ENCODE results near the gene BARX1. TPM values are rescaled to one million over a fixed set of nuclear protein-coding genes. Genes with fewer than 3 reads are reported as not detected.

Gene BARX1
- total and polyA plus RNA-seq, 7 experiments from 2014 or later: 0.19 to 0.56 TPM; not detected in 5

DNA sequence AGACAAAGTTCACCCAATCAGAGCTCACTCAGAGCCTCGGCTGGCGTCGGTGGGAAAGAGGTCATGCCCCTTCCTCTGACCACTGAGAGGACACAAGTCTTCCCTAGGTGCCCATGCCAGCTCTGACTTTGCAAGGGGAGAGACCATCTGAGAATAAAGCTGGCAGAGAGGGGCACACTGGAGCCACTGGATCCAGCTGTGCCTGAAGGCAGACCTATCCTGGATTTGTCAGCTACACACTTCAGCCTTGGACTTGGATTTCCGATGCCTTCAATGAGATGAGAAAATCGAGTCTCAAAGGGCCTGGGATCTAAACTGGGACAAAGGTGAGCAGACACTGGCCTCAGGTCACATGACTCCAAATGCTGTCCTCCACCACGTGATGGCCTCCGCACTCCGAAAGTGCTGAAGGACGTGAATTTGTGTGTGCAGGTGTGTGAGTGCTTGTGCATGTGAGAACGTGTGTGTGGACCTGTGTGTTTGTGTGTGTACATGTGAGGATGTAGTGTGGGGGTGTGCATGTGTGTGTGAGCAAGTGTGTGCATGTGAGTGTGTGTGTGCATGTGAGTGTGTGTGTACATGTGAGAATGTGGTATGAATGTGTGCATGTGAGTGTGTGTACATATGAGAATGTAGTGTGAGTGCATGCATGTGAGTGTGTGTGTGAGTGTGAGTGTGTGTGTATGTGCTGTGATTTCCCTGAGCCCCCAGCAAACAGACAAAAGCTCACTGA is 37.9 kb downstream of the BARX1 start:
- intact Hi-C loops (cut with micrococcal nuclease): no loop called here
- Mint-ChIP-seq H3K4me3 (no peak overlapping the region), H3K27me3 (peaks cover 0 to 7% (median 0%) of the 10 kb centered on the region in 5 donors), H3K9me3 (no peaks in the 10 kb centered on the region), H3K4me1 (peaks cover 0 to 4% (median 0%) of the 10 kb centered on the region in 7 donors), H3K36me3 (no peaks in the 10 kb centered on the region), H3K27ac (no peak overlapping the region)
- Histone ChIP-seq H3K27ac (ENCODE audit: low read depth, low read length) (no peak overlapping the region), H3K4me1 (ENCODE audit: control insufficient read depth in 2 of 2, insufficient read depth in 2 of 2, low read length in 2 of 2) (no peaks in the 10 kb centered on the region), H3K4me3 (ENCODE audit: low read length) (no peak overlapping the region), H3K27me3 (ENCODE audit: control insufficient read depth in 2 of 2, insufficient read depth in 2 of 2, low read length in 2 of 2) (no peaks in the 10 kb centered on the region), H3K9me3 (ENCODE audit: control insufficient read depth in 2 of 3, low read length in 3 of 3) (no peaks in the 10 kb centered on the region), H3K36me3 (ENCODE audit: control insufficient read depth in 2 of 3, insufficient read depth in 3 of 3, low read length in 3 of 3) (no peaks in the 10 kb centered on the region)
- DNase-seq: no peak
- no peak for ATAC-seq
- ChIA-PET POLR2A (no interaction called here), CTCF (no interaction called here)

DNA sequence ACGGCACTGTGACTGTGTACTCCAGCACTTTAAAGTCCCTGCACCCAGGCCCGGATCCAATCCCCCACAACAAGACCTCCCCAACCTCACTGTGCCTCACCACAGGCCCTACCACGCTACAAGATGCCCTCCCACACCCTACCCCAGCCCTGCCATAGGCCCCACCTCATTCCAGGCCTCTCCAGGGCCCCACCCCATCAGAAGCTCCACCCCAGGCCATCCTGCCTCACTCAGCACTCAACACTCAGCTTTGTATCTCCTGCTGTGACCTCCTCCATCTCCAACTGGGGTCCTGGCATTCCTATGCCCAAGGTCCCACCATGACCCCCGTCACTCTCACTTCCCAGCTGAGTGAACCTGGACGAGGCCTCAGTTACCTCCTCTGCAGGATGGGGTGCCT is 38.8 kb downstream of the BARX1 start:
- intact Hi-C loops (cut with micrococcal nuclease): no loop called here
- Mint-ChIP-seq H3K4me1 (peaks cover 0 to 4% (median 0%) of the 10 kb centered on the region in 7 donors), H3K9me3 (no peaks in the 10 kb centered on the region), H3K4me3 (no peak overlapping the region), H3K27ac (no peak overlapping the region), H3K36me3 (no peaks in the 10 kb centered on the region), H3K27me3 (peaks cover 0 to 7% (median 0%) of the 10 kb centered on the region in 5 donors)
- Histone ChIP-seq H3K9me3 (ENCODE audit: control insufficient read depth in 2 of 3, low read length in 3 of 3) (no peaks in the 10 kb centered on the region), H3K27me3 (ENCODE audit: control insufficient read depth in 2 of 2, insufficient read depth in 2 of 2, low read length in 2 of 2) (no peaks in the 10 kb centered on the region), H3K36me3 (ENCODE audit: control insufficient read depth in 2 of 3, insufficient read depth in 3 of 3, low read length in 3 of 3) (no peaks in the 10 kb centered on the region), H3K4me3 (ENCODE audit: low read length) (no peak overlapping the region), H3K4me1 (ENCODE audit: control insufficient read depth in 2 of 2, insufficient read depth in 2 of 2, low read length in 2 of 2) (no peaks in the 10 kb centered on the region), H3K27ac (ENCODE audit: low read depth, low read length) (no peak overlapping the region)
- ATAC-seq: no peak
- CTCF ChIA-PET: no interaction called here
- DNase-seq: no peak
- POLR2A ChIA-PET: no interaction called here

DNA sequence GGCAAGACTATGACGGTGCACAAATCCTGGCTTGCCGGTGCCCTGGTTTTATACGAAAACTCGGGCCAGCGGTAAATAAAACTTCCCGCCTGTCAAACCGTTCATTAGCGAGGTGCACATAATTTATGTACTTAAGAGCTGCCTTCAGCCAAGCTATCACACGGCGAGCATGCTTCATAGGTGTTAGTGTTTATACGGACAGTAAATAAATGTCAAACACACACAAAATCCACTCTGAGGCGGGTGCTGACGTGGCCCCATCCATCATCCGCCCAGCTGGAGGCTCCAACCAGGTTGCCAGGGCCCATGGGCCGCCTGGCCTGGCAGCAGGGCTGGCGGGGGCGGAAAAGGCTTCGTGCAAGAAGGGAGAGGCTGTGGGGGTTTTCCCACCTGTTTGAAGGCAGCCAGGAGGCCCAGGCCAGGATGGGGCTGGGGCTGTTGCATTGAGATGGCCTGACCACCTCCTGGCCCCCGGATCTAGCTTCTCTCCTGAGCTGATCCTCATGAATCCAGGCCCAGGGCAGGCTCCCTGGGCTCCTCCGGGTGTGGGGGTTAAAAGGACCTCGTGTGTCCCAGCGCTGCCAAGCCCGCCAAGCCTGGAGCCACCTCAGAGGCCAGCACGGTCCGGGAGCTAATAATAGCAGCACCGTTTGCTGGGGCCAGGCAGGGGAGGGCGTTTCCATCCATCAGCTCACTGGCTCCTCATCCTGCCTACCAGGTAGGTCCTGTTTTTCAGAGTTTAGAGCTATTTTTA is 43.2 kb downstream of the BARX1 start:
- Mint-ChIP-seq H3K36me3 (no peaks in the 10 kb centered on the region), H3K27ac (no peak overlapping the region), H3K9me3 (no peaks in the 10 kb centered on the region), H3K4me1 (peaks cover 3 to 22% (median 9%) of the 10 kb centered on the region in 7 donors), H3K4me3 (no peak overlapping the region), H3K27me3 (peaks cover 0 to 19% (median 4%) of the 10 kb centered on the region in 5 donors)
- ChIA-PET CTCF (no interaction called here), POLR2A (no interaction called here)
- Histone ChIP-seq H3K27ac (ENCODE audit: low read depth, low read length) (no peak overlapping the region), H3K27me3 (ENCODE audit: control insufficient read depth in 2 of 2, insufficient read depth in 2 of 2, low read length in 2 of 2) (no peaks in the 10 kb centered on the region), H3K4me1 (ENCODE audit: control insufficient read depth in 2 of 2, insufficient read depth in 2 of 2, low read length in 2 of 2) (no peaks in the 10 kb centered on the region), H3K36me3 (ENCODE audit: control insufficient read depth in 2 of 3, insufficient read depth in 3 of 3, low read length in 3 of 3) (no peaks in the 10 kb centered on the region), H3K4me3 (ENCODE audit: low read length) (no peak overlapping the region), H3K9me3 (ENCODE audit: control insufficient read depth in 2 of 3, low read length in 3 of 3) (no peaks in the 10 kb centered on the region)
- intact Hi-C loops (cut with micrococcal nuclease): no loop called here
- no peak for ATAC-seq
- no peak for DNase-seq

DNA sequence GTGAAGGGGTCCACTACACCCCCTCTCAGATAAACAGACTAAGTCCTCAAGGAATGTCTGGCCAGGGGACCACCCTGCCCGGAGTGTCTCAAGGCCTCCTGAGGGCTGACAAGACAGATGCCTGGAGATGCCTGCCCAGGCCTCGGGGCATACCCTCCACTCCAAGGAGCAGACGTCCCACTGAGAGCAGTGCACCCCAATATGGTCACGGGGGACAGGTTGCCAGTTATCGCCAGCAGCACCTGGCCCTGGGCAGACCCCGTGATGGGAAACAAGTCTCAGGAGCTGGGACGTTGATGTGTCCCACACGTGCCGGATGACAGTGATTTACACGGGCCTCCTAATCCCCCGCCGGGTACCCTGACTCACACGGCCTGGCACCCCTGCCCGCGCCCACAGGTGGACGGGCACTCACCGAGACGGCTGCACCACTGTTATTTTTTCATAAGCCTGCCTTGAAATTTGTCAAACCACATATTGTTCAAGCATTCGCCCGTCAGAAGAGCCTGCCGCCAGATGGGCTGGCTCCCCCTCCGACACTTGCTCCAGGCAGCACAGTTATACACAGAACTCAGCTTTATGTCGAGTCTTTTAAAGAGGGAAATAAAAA is 43.9 kb downstream of the BARX1 start:
- Mint-ChIP-seq H3K36me3 (no peaks in the 10 kb centered on the region), H3K27me3 (peaks cover 0 to 19% (median 4%) of the 10 kb centered on the region in 5 donors), H3K4me1 (peaks cover 3 to 22% (median 9%) of the 10 kb centered on the region in 7 donors), H3K27ac (peak overlapping the region in 1 of 9 donors; percentile 55), H3K9me3 (peaks cover 0 to 3% (median 0%) of the 10 kb centered on the region in 11 donors), H3K4me3 (no peak overlapping the region)
- Histone ChIP-seq H3K36me3 (ENCODE audit: control insufficient read depth in 2 of 3, insufficient read depth in 3 of 3, low read length in 3 of 3) (no peaks in the 10 kb centered on the region), H3K4me3 (ENCODE audit: low read length) (no peak overlapping the region), H3K4me1 (ENCODE audit: control insufficient read depth in 2 of 2, insufficient read depth in 2 of 2, low read length in 2 of 2) (no peaks in the 10 kb centered on the region), H3K9me3 (ENCODE audit: control insufficient read depth in 2 of 3, low read length in 3 of 3) (no peaks in the 10 kb centered on the region), H3K27ac (ENCODE audit: low read depth, low read length) (no peak overlapping the region), H3K27me3 (ENCODE audit: control insufficient read depth in 2 of 2, insufficient read depth in 2 of 2, low read length in 2 of 2) (no peaks in the 10 kb centered on the region)
- intact Hi-C loops (cut with micrococcal nuclease): no loop called here
- CTCF ChIA-PET: no interaction called here
- POLR2A ChIA-PET: no interaction called here
- DNase-seq: no peak
- no peak for ATAC-seq

DNA sequence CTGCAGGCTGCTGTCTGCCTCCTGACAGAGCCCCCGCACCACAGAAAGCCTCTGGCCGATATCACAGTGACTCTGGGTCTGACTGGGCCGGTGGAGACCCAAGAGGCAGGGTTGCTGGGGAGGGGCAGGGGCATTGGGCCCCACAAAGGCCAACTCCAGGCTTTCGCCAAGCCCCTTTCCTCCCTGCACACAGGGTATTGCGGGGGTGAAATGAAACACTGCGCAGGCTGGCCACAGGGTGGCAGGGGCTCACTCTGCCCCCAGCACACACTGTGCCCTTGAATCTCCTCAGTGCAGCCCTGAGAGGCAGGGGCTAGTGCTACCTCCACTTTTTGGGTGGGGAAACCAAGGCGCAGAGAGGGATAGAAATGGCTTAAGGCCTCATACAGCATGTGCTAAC is 44.6 kb downstream of the BARX1 start:
- DNase-seq: no peak
- CTCF ChIA-PET: no interaction called here
- no peak overlapping the region for H3K4me3 Mint-ChIP-seq

DNA sequence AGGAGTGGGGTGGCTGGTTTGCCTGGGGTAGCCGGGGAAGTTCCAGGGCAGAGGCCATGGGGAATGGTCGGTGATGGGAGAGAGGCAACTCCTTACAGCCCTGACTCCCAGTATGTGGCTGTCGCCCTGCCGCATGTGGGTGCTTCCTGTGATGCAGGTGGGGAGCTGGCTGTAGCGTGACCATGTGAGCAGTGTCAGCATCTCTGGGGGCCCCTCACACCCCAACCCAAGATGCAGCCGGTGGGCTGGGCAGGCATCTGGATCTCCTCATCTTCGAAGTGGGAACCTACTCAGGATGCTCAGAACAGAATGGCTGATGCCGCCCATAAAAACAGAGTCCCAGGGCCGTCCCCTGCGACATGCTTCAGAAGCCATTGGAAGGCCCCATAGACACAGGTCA is 45.0 kb downstream of the BARX1 start:
- H3K4me3 Mint-ChIP-seq: no peak overlapping the region
- Histone ChIP-seq H3K9me3 (ENCODE audit: control insufficient read depth in 2 of 3, low read length in 3 of 3) (no peaks in the 10 kb centered on the region), H3K4me1 (ENCODE audit: control insufficient read depth in 2 of 2, insufficient read depth in 2 of 2, low read length in 2 of 2) (no peaks in the 10 kb centered on the region), H3K36me3 (ENCODE audit: control insufficient read depth in 2 of 3, insufficient read depth in 3 of 3, low read length in 3 of 3) (no peaks in the 10 kb centered on the region), H3K4me3 (ENCODE audit: low read length) (no peak overlapping the region), H3K27me3 (ENCODE audit: control insufficient read depth in 2 of 2, insufficient read depth in 2 of 2, low read length in 2 of 2) (no peaks in the 10 kb centered on the region), H3K27ac (ENCODE audit: low read depth, low read length) (no peak overlapping the region)
- H3K36me3 Mint-ChIP-seq: no peaks in the 10 kb centered on the region
- H3K27ac Mint-ChIP-seq: no peak overlapping the region
- intact Hi-C loops (cut with micrococcal nuclease): no loop called here
- ChIA-PET POLR2A (no interaction called here), CTCF (no interaction called here)
- H3K9me3 Mint-ChIP-seq: peaks cover 0 to 4% (median 0%) of the 10 kb centered on the region in 11 donors
- peaks cover 3 to 18% (median 9%) of the 10 kb centered on the region in 7 donors for H3K4me1 Mint-ChIP-seq
- H3K27me3 Mint-ChIP-seq: peaks cover 0 to 19% (median 8%) of the 10 kb centered on the region in 5 donors
- no peak for DNase-seq
- no peak for ATAC-seq

More for the DNA sequence above, 44.6 kb downstream of the BARX1 start:
- POLR2A ChIA-PET: no interaction called here
- ATAC-seq: no peak
- H3K4me1 Mint-ChIP-seq: peaks cover 3 to 18% (median 9%) of the 10 kb centered on the region in 7 donors
- no peak overlapping the region for H3K27ac Mint-ChIP-seq
- Histone ChIP-seq H3K27ac (ENCODE audit: low read depth, low read length) (no peak overlapping the region), H3K27me3 (ENCODE audit: control insufficient read depth in 2 of 2, insufficient read depth in 2 of 2, low read length in 2 of 2) (no peaks in the 10 kb centered on the region), H3K36me3 (ENCODE audit: control insufficient read depth in 2 of 3, insufficient read depth in 3 of 3, low read length in 3 of 3) (no peaks in the 10 kb centered on the region), H3K4me3 (ENCODE audit: low read length) (no peak overlapping the region), H3K4me1 (ENCODE audit: control insufficient read depth in 2 of 2, insufficient read depth in 2 of 2, low read length in 2 of 2) (no peaks in the 10 kb centered on the region), H3K9me3 (ENCODE audit: control insufficient read depth in 2 of 3, low read length in 3 of 3) (no peaks in the 10 kb centered on the region)
- peaks cover 0 to 4% (median 0%) of the 10 kb centered on the region in 11 donors for H3K9me3 Mint-ChIP-seq
- intact Hi-C loops (cut with micrococcal nuclease): no loop called here
- H3K27me3 Mint-ChIP-seq: peaks cover 0 to 19% (median 8%) of the 10 kb centered on the region in 5 donors
- H3K36me3 Mint-ChIP-seq: no peaks in the 10 kb centered on the region

Data from naive thymus-derived CD4-positive, alpha-beta T cell (primary cell).